ENCODE results near the gene HES1.

DNA sequence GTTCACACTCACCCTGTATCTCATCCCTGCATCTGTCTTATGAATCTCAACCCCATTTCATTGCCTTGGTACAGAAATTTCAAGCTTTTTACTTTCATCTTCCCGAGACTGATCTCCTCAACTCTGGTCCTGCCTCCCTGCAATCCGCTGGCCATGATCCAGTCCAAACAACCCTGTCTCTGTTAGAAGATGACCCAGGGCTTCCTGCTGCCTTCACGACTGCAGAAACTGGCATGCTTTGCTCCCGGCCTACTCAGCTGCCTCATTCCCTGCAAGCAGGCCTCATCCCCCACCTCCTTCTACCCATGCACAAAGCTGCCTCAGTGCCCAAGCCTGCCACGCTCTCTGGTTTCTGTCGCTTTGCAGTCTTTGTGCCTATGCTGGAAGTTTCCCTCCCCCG is 12.4 kb downstream of the HES1 start:
- TF ChIP-seq POLR2AphosphoS5 (IDR thresholded peaks at IDR 0.05) (no peak), EP300 (conservative IDR thresholded peaks at IDR 0.05; ENCODE audit: poor library complexity, severe bottlenecking) (no peak), RAD21 (conservative IDR thresholded peaks at IDR 0.05) (no peak), EZH2 (IDR thresholded peaks at IDR 0.05; ENCODE audit: borderline replicate concordance, insufficient read depth, low read length, poor library complexity, severe bottlenecking) (no peak), TAF1 (IDR thresholded peaks at IDR 0.05; ENCODE audit: low read depth) (no peak), MXI1 (conservative IDR thresholded peaks at IDR 0.05; ENCODE audit: poor library complexity, severe bottlenecking) (no peak), SMC3 (conservative IDR thresholded peaks at IDR 0.05; ENCODE audit: poor library complexity) (no peak)
- TF ChIP-seq, protein P1, sequence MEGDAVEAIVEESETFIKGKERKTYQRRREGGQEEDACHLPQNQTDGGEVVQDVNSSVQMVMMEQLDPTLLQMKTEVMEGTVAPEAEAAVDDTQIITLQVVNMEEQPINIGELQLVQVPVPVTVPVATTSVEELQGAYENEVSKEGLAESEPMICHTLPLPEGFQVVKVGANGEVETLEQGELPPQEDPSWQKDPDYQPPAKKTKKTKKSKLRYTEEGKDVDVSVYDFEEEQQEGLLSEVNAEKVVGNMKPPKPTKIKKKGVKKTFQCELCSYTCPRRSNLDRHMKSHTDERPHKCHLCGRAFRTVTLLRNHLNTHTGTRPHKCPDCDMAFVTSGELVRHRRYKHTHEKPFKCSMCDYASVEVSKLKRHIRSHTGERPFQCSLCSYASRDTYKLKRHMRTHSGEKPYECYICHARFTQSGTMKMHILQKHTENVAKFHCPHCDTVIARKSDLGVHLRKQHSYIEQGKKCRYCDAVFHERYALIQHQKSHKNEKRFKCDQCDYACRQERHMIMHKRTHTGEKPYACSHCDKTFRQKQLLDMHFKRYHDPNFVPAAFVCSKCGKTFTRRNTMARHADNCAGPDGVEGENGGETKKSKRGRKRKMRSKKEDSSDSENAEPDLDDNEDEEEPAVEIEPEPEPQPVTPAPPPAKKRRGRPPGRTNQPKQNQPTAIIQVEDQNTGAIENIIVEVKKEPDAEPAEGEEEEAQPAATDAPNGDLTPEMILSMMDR (IDR thresholded peaks at IDR 0.05; ENCODE audit: poor library complexity, severe bottlenecking): no peak
- TF ChIP-seq, protein P2, sequence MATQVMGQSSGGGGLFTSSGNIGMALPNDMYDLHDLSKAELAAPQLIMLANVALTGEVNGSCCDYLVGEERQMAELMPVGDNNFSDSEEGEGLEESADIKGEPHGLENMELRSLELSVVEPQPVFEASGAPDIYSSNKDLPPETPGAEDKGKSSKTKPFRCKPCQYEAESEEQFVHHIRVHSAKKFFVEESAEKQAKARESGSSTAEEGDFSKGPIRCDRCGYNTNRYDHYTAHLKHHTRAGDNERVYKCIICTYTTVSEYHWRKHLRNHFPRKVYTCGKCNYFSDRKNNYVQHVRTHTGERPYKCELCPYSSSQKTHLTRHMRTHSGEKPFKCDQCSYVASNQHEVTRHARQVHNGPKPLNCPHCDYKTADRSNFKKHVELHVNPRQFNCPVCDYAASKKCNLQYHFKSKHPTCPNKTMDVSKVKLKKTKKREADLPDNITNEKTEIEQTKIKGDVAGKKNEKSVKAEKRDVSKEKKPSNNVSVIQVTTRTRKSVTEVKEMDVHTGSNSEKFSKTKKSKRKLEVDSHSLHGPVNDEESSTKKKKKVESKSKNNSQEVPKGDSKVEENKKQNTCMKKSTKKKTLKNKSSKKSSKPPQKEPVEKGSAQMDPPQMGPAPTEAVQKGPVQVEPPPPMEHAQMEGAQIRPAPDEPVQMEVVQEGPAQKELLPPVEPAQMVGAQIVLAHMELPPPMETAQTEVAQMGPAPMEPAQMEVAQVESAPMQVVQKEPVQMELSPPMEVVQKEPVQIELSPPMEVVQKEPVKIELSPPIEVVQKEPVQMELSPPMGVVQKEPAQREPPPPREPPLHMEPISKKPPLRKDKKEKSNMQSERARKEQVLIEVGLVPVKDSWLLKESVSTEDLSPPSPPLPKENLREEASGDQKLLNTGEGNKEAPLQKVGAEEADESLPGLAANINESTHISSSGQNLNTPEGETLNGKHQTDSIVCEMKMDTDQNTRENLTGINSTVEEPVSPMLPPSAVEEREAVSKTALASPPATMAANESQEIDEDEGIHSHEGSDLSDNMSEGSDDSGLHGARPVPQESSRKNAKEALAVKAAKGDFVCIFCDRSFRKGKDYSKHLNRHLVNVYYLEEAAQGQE (IDR thresholded peaks at IDR 0.05; ENCODE audit: borderline replicate concordance): no peak

All from neural cell (in vitro differentiated cells).